ENCODE results near the gene DDX39A.
"Not testable (repeated sequence)": the region's sequence is repeated elsewhere in the genome, so short reads cannot be mapped to it uniquely, and the experiment has no call there.

Gene DDX39A

GRCh38 chr19:14419106-14419813, at the start of gene DDX39A:
Gene DDX39A (minus strand): TSS chr19:14419341. CDS start chr19:14413220, 6,121 bp downstream.
- peak; percentile 96 for DNase-seq

GRCh38 chr19:14467816-14468215, 48.7 kb upstream of the DDX39A start:
- DNase-seq, result no peak

DNA sequence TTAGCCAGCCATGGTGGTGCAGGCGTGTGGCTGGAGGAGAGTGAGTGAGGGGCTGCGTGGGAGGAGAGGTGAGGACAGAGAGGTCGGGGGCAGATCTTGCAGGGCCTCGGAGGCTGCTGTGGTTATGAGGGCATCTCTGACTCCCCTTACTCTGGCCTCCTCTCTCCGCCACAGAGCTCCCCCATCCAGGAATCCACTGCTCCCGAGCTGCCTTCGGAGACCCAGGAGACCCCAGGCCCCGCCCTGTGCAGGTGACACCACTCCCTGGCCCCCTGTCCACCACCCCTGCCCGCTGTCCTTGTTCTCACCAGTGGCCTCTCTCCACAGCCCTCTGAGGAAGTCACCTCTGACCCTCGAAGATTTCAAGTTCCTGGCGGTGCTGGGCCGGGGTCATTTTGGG, 48.2 kb upstream of the DDX39A start:
- DNase-seq, result no peak

DNA sequence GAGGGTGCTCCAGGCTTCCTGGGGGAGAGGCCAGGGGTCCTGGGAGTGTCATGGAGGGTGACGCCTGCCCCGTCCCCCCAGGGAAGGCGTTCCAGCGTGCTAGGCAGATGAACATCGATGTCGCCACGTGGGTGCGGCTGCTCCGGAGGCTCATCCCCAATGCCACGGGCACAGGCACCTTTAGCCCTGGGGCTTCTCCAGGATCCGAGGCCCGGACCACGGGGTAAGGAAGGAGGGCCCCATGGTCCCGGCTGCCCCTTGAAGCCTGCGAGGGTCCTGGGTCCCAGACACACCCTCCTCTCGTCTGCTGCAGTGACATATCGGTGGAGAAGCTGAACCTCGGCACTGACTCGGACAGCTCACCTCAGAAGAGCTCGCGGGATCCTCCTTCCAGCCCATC, 44.6 kb upstream of the DDX39A start:
- no peak for DNase-seq

- not testable (repeated sequence) for DNase-seq
Measured at GRCh38 chr19:14462401-14462800, 43.3 kb upstream of the DDX39A start.

GRCh38 chr19:14460935-14461334, 41.8 kb upstream of the DDX39A start:
- DNase-seq, result no peak

- DNase-seq, result peak; percentile 57
Measured at GRCh38 chr19:14459703-14460102, 40.6 kb upstream of the DDX39A start.

DNA sequence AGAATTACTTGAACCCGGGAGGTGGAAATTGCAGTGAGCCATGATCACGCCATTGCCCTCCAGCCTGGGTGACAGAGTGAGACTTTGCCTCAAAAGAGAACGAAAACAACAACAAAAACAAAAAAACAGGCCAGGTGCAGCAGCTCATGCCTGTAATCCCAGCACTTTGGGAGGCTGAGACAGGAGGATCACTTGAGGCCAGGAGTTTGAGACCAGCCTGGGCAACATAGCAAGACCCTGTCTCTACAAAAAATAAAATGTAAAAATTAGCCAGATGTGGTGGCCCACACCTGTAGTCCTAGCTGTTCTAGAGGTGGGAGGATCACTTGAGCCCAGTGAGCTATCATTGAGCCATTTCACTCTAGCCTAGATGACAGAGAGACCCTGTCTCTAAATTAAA, 33.2 kb upstream of the DDX39A start:
- not testable (repeated sequence) for DNase-seq

DNA sequence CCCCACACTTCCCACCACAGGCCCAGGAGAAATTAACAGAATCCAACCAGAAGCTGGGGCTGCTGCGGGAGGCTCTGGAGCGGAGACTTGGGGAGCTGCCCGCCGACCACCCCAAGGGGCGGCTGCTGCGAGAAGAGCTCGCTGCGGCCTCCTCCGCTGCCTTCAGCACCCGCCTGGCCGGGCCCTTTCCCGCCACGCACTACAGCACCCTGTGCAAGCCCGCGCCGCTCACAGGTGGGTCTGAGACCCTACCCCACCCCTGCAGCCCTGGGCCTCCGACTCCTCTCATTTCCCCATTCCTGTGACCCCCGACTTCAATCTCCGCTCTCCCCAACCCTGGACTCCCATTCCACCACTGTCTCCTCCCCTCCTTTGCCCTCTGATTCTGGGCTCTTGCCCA, 31.7 kb upstream of the DDX39A start:
- DNase-seq, result no peak

GRCh38 chr19:14450168-14450874, 31.2 kb upstream of the DDX39A start:
- DNase-seq, result no peak

DNA sequence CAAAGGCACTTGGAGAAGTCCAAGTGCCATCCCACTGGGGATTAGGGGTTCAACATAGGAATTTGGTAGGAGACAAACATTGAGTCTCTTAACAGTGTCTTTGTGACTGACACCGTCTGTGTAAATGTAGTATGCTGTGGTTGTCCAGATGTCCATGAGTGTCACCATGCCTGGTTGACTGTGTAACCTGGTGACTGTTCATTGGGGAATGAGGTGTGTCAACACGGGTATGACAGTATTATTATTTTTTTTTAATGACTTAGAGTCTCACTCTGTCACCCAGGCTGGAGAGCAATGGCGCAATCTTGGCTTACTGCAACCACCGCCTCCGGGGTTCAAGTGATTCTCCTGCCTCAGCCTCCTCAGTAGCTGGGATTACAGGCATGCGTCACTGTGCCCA, 30.2 kb upstream of the DDX39A start:
- no peak for DNase-seq

GRCh38 chr19:14446336-14447036, 27.3 kb upstream of the DDX39A start:
- DNase-seq, result no peak

DNA sequence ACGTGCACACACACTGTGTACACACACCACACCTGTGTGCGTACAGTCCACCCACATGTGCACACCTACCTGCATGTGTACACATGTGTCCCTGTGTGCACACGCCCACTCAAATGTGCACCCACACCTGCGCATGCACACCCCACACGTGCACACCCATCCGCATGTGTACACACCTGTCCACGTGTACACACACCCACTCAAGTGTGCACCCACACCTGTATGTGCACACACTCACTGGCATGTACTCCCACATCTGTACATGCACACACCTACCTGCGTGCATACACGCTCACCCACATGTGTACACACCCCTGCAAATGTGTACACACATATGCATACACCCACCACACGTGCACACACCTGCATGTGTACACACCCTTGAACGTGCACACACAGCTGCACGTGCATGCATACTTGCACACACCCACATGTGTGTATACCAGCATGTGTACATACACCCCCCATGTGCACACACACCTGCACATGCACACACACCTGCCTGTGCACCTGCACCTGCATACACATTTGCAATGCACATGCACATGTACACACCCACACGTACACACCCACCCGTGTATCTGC, 24.6 kb upstream of the DDX39A start:
- no peak for DNase-seq

DNA sequence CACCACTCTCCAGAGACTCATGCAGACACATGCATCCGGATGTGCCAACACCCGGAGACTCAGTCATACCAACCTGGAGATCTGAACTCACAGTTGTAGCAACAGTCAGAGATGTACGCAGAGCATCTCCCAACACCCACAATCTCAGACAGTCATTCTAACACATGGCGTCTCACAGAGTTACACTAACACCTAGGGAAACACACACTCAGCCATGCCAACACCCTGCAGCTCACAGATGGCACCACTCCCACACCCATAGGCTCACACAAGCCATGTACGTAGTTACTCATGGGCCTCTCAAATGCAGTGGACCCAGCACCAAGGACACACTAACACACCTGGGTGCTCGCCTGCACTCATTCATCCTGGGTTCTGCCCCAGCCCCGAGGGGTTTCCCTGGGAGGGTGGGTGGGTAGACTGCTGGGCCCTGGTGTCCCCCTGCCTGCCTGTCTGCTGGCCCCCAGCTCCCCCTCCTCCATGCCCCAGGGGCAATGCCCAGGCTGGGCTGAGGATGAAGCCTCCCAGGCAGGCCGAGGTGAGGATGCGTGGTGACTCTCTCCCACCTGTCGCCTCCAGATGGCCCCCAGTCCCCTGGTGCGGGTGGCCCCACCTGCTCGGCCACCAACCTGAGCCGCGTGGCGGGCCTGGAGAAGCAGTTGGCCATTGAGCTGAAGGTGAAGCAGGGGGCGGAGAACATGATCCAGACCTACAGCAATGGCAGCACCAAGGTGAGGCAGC, 23.9 kb upstream of the DDX39A start:
- DNase-seq, result no peak

DNA sequence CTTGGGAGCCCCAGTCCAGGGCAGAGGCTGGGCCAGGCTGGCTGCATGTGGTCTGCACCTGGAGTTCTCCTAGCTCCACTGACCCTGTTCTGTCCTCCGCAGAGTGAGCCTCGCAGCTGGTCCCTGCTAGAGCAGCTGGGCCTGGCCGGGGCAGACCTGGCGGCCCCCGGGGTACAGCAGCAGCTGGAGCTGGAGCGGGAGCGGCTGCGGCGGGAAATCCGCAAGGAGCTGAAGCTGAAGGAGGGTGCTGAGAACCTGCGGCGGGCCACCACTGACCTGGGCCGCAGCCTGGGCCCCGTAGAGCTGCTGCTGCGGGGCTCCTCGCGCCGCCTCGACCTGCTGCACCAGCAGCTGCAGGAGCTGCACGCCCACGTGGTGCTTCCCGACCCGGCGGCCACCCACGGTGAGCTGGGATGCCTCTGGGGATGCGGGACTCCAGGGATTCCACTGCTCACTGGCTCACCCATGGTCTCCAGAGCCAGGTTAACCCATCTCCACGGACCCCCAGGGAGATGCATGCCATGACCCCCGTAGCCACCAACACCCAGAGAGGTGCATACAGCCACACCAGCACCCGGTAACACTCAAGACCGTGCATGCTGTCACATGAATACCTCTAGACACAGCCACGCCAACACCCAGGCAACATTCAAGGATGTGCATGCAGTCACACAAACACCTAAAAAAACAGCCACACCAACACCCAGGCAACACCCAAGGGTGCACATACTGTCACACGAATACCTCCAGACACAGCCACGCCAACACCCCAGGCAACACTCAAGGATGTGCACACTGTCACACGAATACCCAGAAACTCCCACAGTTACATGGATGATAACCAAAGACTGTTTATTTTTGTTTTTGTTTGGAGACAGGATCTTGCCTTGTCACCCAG, 22.1 kb upstream of the DDX39A start:
- DNase-seq, result no peak

- DNase-seq, result peak; percentile 81
Measured at GRCh38 chr19:14440049-14440448, 20.9 kb upstream of the DDX39A start.

GRCh38 chr19:14439014-14439413, 19.9 kb upstream of the DDX39A start:
- no peak for DNase-seq

DNA sequence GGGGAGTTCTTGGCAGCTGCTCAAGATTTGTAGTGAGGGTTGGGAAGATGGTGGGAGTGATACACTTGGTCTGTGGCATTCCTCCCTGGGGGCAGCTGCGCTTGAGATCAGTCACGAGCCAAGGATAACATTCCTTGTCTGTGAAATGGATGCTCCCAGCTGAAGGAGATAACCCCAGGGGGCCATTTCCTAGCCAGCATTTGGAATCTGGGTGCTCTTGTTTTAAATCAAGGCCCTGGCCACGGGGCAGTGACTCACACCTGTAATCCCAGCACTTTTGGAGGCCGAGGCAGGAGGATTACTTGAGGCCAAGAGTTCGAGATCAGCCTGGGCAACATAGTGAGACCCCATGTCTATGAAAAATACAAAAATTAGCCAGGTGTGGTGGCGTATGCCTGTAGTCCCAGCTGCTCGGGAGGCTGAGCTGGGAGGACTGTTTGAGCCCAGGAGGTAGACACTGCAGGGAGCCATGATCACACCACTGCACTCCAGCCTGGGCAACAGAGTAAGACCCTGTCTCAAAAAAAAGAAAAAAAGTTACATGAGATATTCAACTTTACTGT, 18.5 kb upstream of the DDX39A start:
- no peak for DNase-seq

GRCh38 chr19:14435320-14436050, 16.3 kb upstream of the DDX39A start:
- no peak for DNase-seq

DNA sequence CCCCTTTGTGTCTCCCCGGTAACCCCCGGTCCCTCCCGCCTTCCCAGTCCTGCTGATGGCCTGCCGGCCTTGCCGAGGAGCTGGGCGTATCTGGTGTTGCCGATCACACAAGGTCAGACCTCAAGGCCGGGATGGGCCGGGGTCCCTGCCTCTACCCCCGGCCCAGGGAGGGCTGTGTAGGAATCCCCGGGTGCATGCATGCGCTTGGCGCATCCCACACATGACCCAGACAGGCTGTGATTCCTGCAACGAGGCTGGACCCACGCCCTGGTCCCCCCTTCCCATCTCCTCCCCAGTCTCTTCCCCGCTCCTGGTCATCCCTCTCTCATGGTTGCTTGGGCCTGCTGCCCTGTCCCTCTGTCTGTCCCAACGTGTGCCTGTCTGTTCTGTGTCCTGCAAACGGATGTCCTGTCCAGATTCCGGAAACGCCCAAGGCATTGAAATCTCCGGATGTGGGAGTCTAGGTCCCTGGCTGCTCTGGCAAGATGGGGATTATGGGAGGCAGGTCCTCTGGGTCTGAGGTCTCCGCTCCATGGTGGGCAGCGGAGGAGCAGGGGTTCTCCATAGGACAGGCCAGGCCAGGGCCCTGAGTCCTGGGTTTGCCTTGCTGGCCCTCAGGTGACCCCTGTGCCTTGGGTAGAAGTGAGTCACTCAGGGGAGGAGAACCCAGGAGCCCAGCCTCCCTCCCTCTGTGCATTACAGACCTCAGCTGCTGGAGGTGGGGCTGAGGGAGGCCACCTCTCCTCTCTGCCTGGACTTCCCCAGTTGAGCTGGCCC, 15.6 kb upstream of the DDX39A start:
- peak; percentile 42 for DNase-seq
